GM23338 (cell line): ENCODE measurements around the gene GMPR. TPM values are rescaled to one million over a fixed set of nuclear protein-coding genes. Genes with fewer than 3 reads are reported as not detected.

ENCODE experiments used
- ATAC-seq: fragments of 200-7000 bp; cut with Tn5 transposase; 3 replicates; pipeline ENCODE4 v1.9.1; 2020
- DNase-seq: peaks from one replicate; pipeline ENCODE4 v3.0.0-alpha.2; 2015; ENCODE audit warnings: low spot score
- H2AFZ ChIP-seq: fragments of 200-600 bp; sonication (generic); 2 replicates; pipeline ENCODE4 v1.8.0; 2016; ENCODE audit warnings: antibody characterized with exemption, mild to moderate bottlenecking, moderate library complexity
- H3F3A ChIP-seq: fragments of 200-600 bp; sonication (generic); replicated peaks from 2 replicates; pipeline ENCODE4 v1.8.0; 2017; ENCODE audit warnings: antibody characterized with exemption, mixed run types, low read depth
- H3K27ac ChIP-seq: fragments of 200-600 bp; sonication (generic); 2 replicates; pipeline ENCODE4 v1.6.1; 2016; ENCODE audit warnings: low read depth
- H3K27me3 ChIP-seq: fragments of 200-600 bp; sonication (generic); 2 replicates; pipeline ENCODE4 v1.8.0; 2016; ENCODE audit warnings: mild to moderate bottlenecking, mixed run types, moderate library complexity; ENCODE audit not compliant: insufficient read depth
- H3K36me3 ChIP-seq: fragments of 200-600 bp; sonication (generic); 2 replicates; pipeline ENCODE4 v1.8.0; 2016; ENCODE audit warnings: mild to moderate bottlenecking; ENCODE audit not compliant: insufficient read depth
- H3K4me1 ChIP-seq: fragments of 200-600 bp; sonication (generic); 2 replicates; pipeline ENCODE4 v1.8.0; 2016; ENCODE audit warnings: mild to moderate bottlenecking, moderate library complexity; ENCODE audit not compliant: insufficient read depth
- H3K4me2 ChIP-seq: fragments of 200-600 bp; sonication (generic); 2 replicates; pipeline ENCODE4 v1.7.1; 2017; ENCODE audit warnings: mixed run types
- H3K4me3 ChIP-seq: fragments of 200-600 bp; sonication (generic); 2 replicates; pipeline ENCODE4 v1.6.1; 2016; ENCODE audit warnings: mixed run types
- H3K79me2 ChIP-seq: fragments of 200-600 bp; sonication (generic); replicated peaks from 2 replicates; pipeline ENCODE4 v1.8.0; 2017; ENCODE audit warnings: mild to moderate bottlenecking; ENCODE audit not compliant: insufficient read depth
- H3K9me2 ChIP-seq: fragments of 200-600 bp; sonication (generic); 2 replicates; pipeline ENCODE4 v1.8.0; 2017; ENCODE audit not compliant: insufficient read depth
- H4K20me1 ChIP-seq: fragments of 200-600 bp; sonication (generic); replicated peaks from 2 replicates; pipeline ENCODE4 v1.8.0; 2017; ENCODE audit warnings: mild to moderate bottlenecking; ENCODE audit not compliant: insufficient read depth
- H3K27ac Mint-ChIP-seq: 2 replicates; pipeline ENCODE4 v1.8.0; 2020; ENCODE audit warnings: inconsistent platforms, mild to moderate bottlenecking, moderate library complexity, mixed read lengths
- H3K27me3 Mint-ChIP-seq: 3 replicates; pipeline ENCODE4 v1.8.0; 2022; ENCODE audit warnings: low read depth, mild to moderate bottlenecking, moderate library complexity, mixed read lengths, inconsistent platforms; ENCODE audit not compliant: insufficient read depth, poor library complexity
- H3K36me3 Mint-ChIP-seq: 3 replicates; pipeline ENCODE4 v1.8.0; 2021; ENCODE audit warnings: low read depth, mild to moderate bottlenecking, inconsistent platforms, moderate library complexity, mixed read lengths
- H3K4me1 Mint-ChIP-seq: 3 replicates; pipeline ENCODE4 v1.8.0; 2020; ENCODE audit warnings: mild to moderate bottlenecking, inconsistent platforms, mixed read lengths
- H3K4me3 Mint-ChIP-seq: 3 replicates; pipeline ENCODE4 v1.8.0; 2021; ENCODE audit warnings: moderate library complexity, mild to moderate bottlenecking, inconsistent platforms, mixed read lengths
- H3K9me3 Mint-ChIP-seq: 3 replicates; pipeline ENCODE4 v1.8.0; 2020; ENCODE audit warnings: moderate library complexity, mild to moderate bottlenecking, inconsistent platforms, mixed read lengths
- CREB1 ChIP-seq: fragments of 250-450 bp; sonication (Bioruptor Pico); IDR thresholded peaks from 2 replicates; pipeline ENCODE4 v1.5.0; 2020; ENCODE audit warnings: low read depth, mild to moderate bottlenecking, moderate library complexity
- CTCF ChIP-seq, 2 experiments: fragments of 200-600 bp in 1 of 2; sonication (generic) in 1 of 2; conservative IDR thresholded peaks; 2 replicates each; pipeline versions ENCODE4 v1.5.1 to v1.6.1; 2016 to 2017; ENCODE audit warnings: antibody characterized with exemption in 2 of 2, low read depth in 2 of 2, mild to moderate bottlenecking in 2 of 2, moderate library complexity in 1 of 2
- ETS1 ChIP-seq: IDR thresholded peaks from 2 replicates; pipeline ENCODE4 v1.6.1; 2016; ENCODE audit warnings: antibody characterized with exemption
- EZH2 ChIP-seq: fragments of 200-600 bp; sonication (generic); IDR thresholded peaks from one replicate; pipeline ENCODE4 v1.8.0; 2017; ENCODE audit warnings: antibody characterized with exemption, mild to moderate bottlenecking, low read depth; ENCODE audit not compliant: unreplicated experiment
- EZH2phosphoT487 ChIP-seq: fragments of 200-600 bp; sonication (generic); IDR thresholded peaks from one replicate; pipeline ENCODE4 v1.8.1; 2018; ENCODE audit warnings: antibody characterized with exemption; ENCODE audit not compliant: unreplicated experiment
- JUNB ChIP-seq: IDR thresholded peaks from one replicate; pipeline ENCODE4 v1.6.1; 2016; ENCODE audit warnings: antibody characterized with exemption; ENCODE audit not compliant: unreplicated experiment
- NANOG ChIP-seq: IDR thresholded peaks from 2 replicates; pipeline ENCODE4 v1.6.1; 2016; ENCODE audit warnings: antibody characterized with exemption, borderline replicate concordance
- POLR2AphosphoS5 ChIP-seq: IDR thresholded peaks from 2 replicates; pipeline ENCODE4 v1.6.1; 2016; ENCODE audit warnings: antibody characterized with exemption, low read depth
- REST ChIP-seq: IDR thresholded peaks from one replicate; pipeline ENCODE4 v1.6.1; 2018; ENCODE audit warnings: antibody characterized with exemption; ENCODE audit not compliant: unreplicated experiment
- STAT1 ChIP-seq: IDR thresholded peaks from one replicate; pipeline ENCODE4 v1.6.1; 2016; ENCODE audit warnings: antibody characterized with exemption; ENCODE audit not compliant: unreplicated experiment
- ZNF114 ChIP-seq: fragments of 250-450 bp; sonication (Bioruptor Pico); IDR thresholded peaks from 2 replicates; pipeline ENCODE4 v1.5.0; 2020; ENCODE audit warnings: mild to moderate bottlenecking, moderate library complexity
- ZNF331 ChIP-seq: fragments of 250-450 bp; sonication (Bioruptor Pico); IDR thresholded peaks from 2 replicates; pipeline ENCODE4 v1.5.0; 2020; ENCODE audit warnings: low read depth, mild to moderate bottlenecking, moderate library complexity
- ZNF462 ChIP-seq: fragments of 250-450 bp; sonication (Bioruptor Pico); IDR thresholded peaks from 2 replicates; pipeline ENCODE4 v1.5.0; 2020; ENCODE audit warnings: mild to moderate bottlenecking, moderate library complexity
- polyA plus RNA-seq: library from polyadenylated mRNA; unstranded; fragments of >200 nt; fragmentation: Nextera tagmentation; extraction: Ambion mirVana; gene quantifications from 2 replicates; pipeline ENCODE4 v1.2.1, GENCODE V29; 2016
- total RNA-seq: library from RNA; depleted of rRNA; stranded (reverse); fragments of >200 nt; shearing (Covaris generic); gene quantifications from 2 replicates; pipeline ENCODE4 v1.2.3, GENCODE V29; 2014

The GMPR gene
- total and polyA plus RNA-seq, 2 experiments from 2014 or later = 0.23 to 0.35 TPM

- DNase-seq (no peak), ATAC-seq (no peak)
- Histone ChIP-seq H3K4me1 (peaks cover 12% of the 10 kb centered on the region; the same call in 1 of the 2 replicates), H3F3A (no peaks in the 10 kb centered on the region), H3K79me2 (no peaks in the 10 kb centered on the region), H3K4me3 (no peak overlapping the region), H3K27me3 (no peaks in the 10 kb centered on the region), H3K9me2 (no peaks in the 10 kb centered on the region), H2AFZ (no peak overlapping the region), H3K4me2 (no peak overlapping the region), H3K36me3 (no peaks in the 10 kb centered on the region), H3K27ac (no peak overlapping the region), H4K20me1 (no peaks in the 10 kb centered on the region)
- Mint-ChIP-seq H3K9me3 (no peaks in the 10 kb centered on the region; the same call in 2 of the 3 replicates), H3K4me1 (peaks cover 38% of the 10 kb centered on the region), H3K27ac (no peak overlapping the region), H3K4me3 (no peak overlapping the region), H3K27me3 (peaks cover 8% of the 10 kb centered on the region), H3K36me3 (no peaks in the 10 kb centered on the region; the same call in 2 of the 3 replicates)
- no peak for TF ChIP-seq STAT1
- TF ChIP-seq CTCF (conservative IDR thresholded peaks at IDR 0.05; ENCODE audit: low read depth in 2 of 2) = no peak
- no peak for TF ChIP-seq EZH2phosphoT487
- TF ChIP-seq ETS1 = no peak
- no peak for TF ChIP-seq REST
- no peak for TF ChIP-seq NANOG
- TF ChIP-seq POLR2AphosphoS5 = no peak
- no peak for TF ChIP-seq JUNB
- no peak for TF ChIP-seq CREB1 (CRISPR knock-in tag)
- TF ChIP-seq ZNF114 (CRISPR knock-in tag) = no peak
- no peak for TF ChIP-seq ZNF331 (CRISPR knock-in tag)
- no peak for TF ChIP-seq EZH2
- TF ChIP-seq ZNF462 (CRISPR knock-in tag) = no peak
Observed at GRCh38 chr6:16321826-16322225, 83.4 kb downstream of the GMPR start.
